GM21447 (cell line): ENCODE measurements around the gene CCDC57.
"Not testable (repeated sequence)": the region's sequence is repeated elsewhere in the genome, so short reads cannot be mapped to it uniquely, and the experiment has no call there.

ENCODE experiments used
- ATAC-seq: cut with Tn5 transposase; IDR thresholded peaks from one replicate; pipeline ENCODE4 v1.9.1; 2021; ENCODE audit not compliant: unreplicated experiment

The CCDC57 gene

DNA sequence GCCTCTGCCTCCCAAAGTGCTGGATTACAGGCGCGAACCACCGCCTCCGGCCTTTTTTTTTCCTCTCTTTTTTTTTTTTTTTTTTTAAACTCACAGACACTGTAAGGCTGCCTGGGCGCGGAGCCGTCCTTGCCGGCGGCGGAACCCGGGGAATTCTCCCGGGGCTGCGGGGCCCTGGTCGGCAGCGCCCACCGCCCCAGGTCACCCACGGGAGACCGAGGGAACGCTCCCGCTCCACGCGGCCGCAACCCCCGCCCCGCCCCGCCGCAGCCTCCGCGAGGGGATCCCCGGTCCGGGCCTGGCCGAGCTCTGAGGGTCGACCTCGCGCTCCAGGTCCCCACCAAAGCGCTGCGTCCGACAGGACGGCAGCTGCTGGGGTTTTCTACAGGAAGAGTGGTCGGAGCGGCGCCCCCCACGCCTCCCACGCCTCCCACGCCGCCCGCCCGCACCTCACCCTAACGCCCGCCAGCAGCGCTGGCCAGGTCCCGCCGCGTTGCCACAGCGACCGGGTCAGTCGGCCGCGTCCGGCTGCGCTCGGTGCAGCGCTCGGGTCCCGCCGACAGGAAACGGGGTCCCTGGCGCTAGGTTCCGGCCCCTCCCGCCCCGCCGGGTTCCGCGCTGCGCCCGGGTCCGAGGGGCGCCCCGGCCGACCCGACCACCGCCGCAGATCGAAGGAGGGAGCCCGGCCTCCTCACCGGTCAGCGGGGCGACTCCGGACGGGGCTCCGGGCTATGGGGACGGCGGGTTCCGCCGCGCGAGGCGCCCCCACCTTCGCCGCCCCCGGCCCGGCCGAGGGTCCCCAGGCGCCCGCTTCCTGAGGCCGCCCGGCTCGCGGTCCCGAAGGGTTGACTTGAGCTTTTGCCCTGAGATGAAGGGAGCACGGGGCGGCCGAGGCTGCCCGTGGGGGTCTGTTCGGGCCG, at the start of gene CCDC57:
CCDC57 (minus strand) TSS at position 512 of the 920 bp plus-strand sequence. CDS start 10,898 bp downstream, outside the sequence.
- ATAC-seq: peak; percentile 40

DNA sequence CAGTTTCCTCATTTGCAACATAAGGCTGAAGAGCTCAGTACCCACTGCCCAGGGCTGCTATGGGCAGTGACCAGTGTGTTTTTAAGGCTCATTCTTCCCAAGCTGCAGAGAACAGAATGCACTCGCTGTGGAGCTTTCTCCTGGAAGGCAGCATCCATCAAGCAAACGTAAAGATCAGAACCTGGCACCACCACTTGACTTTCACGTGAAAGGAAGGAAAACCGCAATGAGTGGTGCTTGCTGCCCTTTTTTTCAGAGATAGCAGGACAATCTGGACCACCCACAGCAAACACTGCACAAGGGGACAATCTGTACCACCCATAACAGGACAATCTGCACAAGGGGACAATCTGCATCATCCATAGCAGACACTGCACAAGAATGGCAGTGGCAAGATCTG, 49.7 kb upstream of the CCDC57 start:
- ATAC-seq: no peak

DNA sequence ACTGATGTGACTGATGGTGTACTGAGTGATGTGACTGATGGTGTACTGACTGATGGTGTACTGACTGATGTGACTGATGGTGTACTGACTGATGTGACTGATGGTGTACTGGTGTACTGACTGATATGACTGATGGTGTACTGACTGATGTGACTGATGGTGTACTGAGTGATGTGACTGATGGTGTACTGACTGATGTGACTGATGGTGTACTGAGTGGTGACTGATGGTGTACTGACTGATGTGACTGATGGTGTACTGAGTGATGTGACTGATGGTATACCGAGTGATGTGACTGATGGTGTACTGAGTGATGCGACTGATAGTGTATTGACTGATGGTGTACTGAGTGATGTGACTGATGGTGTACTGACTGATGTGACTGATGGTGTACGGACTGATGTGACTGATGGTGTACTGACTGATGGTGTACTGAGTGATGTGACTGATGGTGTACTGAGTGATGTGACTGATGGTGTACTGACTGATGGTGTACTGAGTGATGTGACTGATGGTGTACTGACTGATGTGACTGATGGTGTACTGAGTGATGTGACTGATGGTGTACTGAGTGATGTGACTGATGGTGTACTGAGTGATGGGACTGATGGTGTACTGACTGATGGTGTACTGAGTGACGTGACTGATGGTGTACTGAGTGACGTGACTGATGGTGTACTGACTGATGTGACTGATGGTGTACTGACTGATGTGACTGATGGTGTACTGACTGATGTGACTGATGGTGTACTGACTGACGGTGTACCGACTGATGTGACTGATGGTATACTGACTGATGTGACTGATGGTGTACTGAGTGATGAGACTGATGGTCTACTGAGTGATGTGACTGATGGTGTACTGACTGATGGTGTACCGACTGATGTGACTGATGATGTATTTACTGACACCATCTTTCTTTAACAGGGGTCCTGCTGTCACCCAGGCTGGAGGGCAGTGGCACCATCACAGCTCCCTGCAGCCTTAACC, 47.6 kb upstream of the CCDC57 start:
- not testable (repeated sequence) for ATAC-seq

DNA sequence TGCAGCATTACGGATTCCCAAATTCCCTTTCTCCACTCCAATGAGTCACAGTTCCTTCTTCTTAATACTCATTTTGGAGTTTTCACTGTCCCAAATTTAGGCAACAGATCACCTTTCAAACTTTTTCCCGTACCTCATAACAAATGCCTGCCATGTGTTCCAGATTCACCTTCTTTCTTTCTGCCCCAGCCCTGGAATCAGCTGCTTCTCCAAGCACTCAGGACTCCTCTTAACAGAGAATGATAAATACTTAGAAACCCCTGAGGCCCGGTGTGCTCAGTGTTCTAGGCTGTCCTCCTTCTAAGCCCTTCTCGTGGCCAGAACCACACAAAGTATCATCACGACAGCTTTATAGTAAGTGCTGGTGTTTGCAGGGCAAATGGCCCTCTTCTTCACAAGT, 45.9 kb upstream of the CCDC57 start:
- ATAC-seq: no peak

DNA sequence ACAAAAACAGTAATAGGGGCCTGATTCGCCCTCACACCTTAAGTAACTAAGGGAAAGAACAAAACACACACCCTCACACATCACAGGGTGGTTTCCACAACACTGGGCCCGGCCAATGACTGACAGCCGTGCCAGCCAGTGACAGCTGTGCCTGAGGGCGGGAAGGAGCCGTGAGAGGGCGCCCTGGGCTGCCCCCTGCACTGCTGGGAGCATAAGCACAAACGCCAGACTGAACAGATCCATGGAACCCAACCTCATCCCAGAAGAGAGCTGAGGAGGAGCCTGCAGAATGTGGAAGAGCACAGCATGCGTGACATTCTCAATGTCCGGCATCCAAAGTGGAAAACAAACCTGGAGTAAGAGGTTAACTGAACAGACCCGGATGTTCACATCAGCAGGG, 44.8 kb upstream of the CCDC57 start:
- no peak for ATAC-seq

DNA sequence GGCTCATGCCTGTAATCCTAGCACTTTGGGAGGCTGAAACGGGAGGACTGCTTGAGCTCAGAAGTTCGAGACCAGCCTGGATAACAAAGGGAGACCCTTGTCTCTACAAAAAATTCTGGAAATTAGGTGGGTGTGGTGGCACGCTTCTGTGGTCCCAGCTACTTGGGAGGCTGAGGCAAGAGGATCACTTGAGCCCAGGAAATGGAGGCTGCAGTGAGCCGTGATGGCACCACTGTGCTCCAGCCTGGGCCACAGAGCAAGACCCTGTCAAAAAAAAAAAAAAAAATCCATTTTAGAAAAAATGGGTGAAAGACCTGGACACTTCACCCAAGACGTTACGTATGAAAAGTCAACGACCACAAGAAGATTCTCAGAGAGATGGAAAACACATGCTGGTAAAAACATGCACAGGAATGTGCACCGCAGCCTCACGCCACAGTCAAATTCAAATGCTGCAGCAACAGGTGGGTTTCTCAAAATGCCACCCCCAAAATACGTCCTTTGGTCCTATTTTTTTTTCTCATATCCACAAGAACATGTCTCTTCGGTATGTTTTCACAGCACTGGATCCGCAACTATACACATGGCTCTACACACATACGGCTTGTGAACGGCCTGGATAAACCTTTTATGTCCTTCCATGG, 43.7 kb upstream of the CCDC57 start:
- no peak for ATAC-seq

DNA sequence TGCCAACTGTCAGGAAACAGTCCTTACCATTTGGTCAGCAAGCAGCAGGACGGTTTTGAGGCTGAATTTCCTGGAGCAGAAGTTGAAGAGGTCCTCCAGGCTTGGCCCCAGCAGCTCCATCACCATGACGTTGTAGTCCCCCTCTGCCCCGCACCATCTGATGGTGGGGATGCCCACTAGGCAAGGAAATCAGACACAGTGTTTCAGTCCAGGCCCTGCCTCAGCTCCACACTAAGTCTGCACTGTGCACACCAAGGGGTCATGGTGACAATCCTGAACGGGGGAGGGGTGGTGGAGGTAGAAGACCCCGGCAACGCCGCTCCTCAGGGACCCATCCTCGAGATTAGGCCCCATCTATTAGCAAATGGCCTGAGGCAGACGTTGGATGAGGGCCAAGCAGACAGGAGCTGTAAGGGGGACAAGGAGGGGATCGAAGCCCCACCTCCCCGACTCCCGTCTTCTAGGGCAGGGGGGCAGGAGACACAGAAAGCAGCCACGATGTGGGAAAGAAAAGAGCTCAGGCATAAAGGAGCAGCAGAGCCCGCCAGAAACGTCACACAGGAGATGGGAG, 42.8 kb upstream of the CCDC57 start:
- no peak for ATAC-seq

DNA sequence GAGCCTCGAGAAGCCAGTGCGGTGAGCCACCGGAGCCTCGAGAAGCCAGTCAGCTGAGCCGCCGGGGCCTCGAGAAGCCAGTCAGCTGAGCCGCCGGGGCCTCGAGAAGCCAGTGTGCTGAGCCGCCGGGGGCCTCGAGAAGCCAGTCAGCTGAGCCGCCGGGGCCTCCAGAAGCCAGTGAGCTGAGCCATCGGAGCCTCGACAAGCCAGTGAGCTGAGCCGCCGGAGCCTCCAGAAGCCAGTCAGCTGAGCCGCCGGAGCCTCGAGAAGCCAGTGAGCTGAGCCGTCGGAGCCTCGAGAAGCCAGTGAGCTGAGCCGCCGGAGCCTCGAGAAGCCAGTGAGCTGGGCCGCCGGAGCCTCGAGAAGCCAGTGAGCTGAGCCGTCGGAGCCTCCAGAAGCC, 42.1 kb upstream of the CCDC57 start:
- ATAC-seq: not testable (repeated sequence)

DNA sequence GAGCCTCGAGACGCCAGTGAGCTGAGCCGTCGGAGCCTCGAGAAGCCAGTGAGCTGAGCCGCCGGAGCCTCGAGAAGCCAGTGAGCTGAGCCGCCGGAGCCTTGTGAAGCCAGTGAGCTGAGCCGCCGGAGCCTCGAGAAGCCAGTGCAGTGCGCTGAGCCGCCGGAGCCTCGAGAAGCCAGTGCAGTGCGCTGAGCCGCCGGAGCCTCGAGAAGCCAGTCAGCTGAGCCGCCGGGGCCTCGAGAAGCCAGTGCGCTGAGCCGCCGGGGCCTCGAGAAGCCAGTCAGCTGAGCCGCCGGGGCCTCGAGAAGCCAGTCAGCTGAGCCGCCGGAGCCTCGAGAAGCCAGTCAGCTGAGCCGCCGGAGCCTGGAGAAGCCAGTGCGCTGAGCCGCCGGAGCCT, 41.5 kb upstream of the CCDC57 start:
- ATAC-seq: not testable (repeated sequence)

DNA sequence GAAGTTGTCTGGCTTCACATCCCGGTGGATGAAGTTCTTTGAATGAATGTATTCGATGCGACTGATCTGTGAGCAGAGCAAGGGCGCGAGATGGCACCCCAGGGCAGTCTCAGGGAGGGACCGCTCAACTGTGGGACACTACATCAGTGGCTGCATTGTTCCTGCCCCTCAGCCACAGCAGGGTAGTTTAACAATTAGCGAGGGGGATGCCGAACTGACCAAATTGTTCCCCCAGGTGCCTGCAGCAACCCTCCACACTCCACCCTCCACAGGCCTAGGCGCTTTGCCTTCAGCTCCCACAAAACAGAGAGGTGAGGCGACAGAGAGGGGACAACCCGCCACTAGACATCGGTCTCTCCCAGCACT, 40.5 kb upstream of the CCDC57 start:
- ATAC-seq: no peak

DNA sequence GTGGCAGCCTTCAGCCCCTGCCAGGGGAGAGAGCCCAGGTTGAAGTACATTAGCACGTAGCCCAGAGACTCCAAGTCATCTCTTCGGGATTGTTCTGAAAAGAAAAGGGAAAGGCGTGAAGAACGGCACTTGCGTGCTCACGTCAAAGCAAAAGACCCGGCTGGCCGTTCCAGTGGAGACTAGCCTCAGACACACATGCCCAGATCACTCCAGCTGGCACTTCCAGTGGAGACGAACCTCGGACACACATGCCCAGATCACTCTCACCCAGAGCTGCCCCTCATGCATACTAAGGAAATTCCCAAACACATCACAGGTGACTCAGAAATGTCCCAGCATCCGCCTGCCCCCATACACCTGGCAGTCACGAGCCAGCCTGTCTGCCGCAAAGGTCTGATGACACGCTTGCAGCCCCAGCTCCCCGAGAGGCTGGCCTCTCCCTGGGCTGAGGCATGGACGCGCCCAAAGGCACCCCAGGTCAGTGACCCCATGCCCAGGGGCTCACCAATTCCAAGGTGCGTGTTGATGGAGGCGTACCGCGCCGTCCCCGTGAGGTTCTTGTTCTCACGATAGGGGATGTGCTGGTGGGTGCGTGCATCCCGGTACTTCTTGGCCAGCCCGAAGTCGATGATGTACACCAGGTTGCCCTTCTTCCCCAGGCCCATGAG, 40.0 kb upstream of the CCDC57 start:
- no peak for ATAC-seq

DNA sequence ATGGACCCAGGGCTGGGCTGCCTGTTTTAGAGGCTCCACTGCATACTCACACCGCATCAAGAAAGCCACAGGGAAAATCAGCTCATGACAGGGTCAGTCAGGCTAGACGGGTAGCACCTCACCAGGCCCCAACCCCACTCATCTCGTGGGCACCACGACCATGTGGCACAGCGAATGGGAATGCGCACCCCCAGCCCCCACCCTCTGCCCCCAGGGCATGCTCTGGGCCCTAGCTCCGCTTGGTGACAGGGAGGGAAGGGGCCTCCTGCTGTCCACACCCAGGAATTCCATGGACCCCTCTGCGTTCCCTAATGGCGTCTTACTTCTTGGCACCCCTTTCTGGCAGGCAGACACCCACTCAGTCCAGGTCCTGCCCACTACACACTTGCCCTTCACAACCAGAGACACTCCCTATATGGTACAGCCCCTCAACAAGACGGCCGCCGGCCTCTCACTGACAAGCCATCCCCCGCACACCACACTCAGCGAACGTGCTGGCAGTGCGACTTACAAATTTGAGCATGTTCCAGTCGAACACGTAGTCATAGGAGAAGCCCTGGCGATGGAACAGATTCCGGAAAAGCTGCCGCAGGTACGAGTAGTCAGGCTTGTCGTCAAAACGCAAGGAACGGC, 38.3 kb upstream of the CCDC57 start:
- no peak for ATAC-seq

DNA sequence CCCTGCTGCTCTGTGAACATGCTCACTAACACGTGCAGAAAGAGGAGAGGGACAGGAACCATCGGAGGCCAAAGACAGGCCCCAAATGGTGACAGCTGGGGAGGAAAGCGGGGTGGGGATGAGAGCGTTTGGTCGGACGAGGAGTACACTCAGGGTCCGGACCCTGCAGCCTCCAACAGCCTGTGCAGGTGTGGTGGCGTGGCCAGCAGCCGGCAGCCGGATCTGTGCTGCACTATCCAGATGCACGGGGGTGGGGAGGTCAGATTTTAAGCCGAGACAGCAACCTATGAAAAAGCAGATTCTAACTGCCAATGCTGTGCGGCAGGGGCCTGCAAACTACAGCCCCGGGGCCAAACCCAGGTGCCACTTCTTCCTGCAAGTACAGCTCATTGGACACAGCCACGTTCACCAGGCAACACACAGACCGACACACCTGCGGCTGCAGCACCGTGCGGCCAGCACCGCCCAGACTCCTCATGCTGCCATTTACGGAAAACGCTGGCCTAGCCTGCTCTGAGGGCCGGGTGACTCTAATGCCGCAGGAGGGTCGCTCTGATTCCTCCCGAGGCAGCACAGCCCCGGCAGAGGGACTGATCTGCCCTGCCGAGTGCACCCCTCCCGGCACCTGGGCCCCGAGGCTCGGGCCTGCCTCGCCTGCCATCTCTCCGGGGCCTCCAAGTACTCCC, 37.4 kb upstream of the CCDC57 start:
- no peak for ATAC-seq

GRCh38 chr17:82248815-82249674, 36.4 kb upstream of the CCDC57 start:
- no peak for ATAC-seq

DNA sequence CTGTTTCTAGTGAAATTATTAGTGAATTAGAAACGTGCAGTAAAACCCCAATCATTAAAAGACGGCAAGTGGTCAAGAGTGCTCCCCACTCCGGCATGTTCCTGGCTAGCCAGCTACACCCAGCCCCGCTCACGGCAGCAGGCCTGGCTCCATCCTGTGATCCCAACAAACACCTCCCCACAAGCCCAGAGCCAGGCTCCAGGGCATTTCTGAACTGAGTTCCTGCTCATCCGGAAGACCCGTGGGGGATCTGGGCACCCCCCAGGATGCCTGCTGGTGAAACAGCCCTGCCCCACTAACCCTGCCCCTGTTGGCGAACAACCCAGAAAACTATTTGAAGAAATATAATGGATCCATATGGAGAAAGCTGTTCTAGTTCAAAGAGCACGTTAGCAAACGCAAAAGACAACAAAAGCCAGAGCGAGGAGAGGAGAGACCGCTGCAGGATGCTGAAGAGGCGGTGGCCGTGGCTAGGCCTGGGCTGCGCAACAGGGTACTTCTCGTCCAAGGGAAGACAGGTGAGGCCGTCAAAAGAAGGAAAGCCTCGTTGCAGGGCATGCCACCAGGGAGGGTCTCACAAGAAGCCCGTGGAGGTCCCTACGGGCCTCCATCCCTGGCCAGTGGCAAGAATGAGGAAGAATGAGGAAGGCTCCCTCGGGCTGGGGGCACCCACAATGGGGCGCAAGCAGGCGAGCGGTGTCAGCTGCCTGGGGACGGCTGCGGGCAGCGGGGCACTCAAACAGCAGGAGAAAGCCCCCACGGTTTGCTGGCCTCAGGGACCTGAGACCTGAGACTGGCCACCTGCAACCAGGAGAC, 35.4 kb upstream of the CCDC57 start:
- no peak for ATAC-seq

GRCh38 chr17:82247182-82247823, 34.7 kb upstream of the CCDC57 start:
- ATAC-seq: no peak
